H1 (cell line): ENCODE measurements around the gene DIO3. TPM values are rescaled to one million over a fixed set of nuclear protein-coding genes. Genes with fewer than 3 reads are reported as not detected.

Experiments
- CHD7 ChIP-seq: fragments of 300-600 bp; sonication (generic); IDR thresholded peaks from 2 replicates; pipeline ENCODE4 v1.7.1; 2012; ENCODE audit warnings: low read length, moderate library complexity, mild to moderate bottlenecking, inconsistent platforms; ENCODE audit not compliant: insufficient replicate concordance
- NRF1 ChIP-seq: IDR thresholded peaks from 2 replicates; pipeline ENCODE4 v1.6.1; 2011; ENCODE audit warnings: mild to moderate bottlenecking, low read depth, low read length, improper control_type of control experiment
- polyA plus RNA-seq, 7 experiments: library from polyadenylated mRNA; depleted of rRNA in 3 of 7; stranded (reverse) in 5 of 7; unstranded in 2 of 7; fragments of >200 nt in 5 of 7; fragments of 200-250 nt in 2 of 7; gene quantifications; 1 replicate in 5 of 7; 2 replicates in 1 of 7; 4 replicates in 1 of 7; pipeline versions ENCODE4 v1.2.1 to v1.2.3, GENCODE V29; 2011 to 2013; ENCODE audit warnings: missing spikeins in 2 of 7, mixed read lengths in 2 of 7
- total RNA-seq: library from RNA; stranded (reverse); fragmentation: NEBNext Ultra II Directional; extraction: Animal tissue kit (Norgen Biotek cat#: 25700); gene quantifications from 2 replicates; pipeline ENCODE4 v1.2.1, GENCODE V29; 2021

DIO3 gene
- total and polyA plus RNA-seq, 2 of the 8 experiments (the other 6 are each of a cell fraction or from before 2014, with no cell fraction given), result 0.17 to 0.19 TPM

GRCh38 chr14:101559250-101559623 is 2.1 kb upstream of the DIO3 start (continued):
- TF ChIP-seq CHD7 (no peak), NRF1 (no peak)
